Testis (tissue), 2 donors: Measurements from ENCODE around the gene KCTD15.

Experiments
- POLR2A ChIP-seq: fragments of 450-650 bp; IDR thresholded peaks from one replicate; pipeline ENCODE4 v1.6.1; 2017; ENCODE audit warnings: antibody characterized with exemption, mild to moderate bottlenecking, moderate library complexity
- TF ChIP-seq, protein P1 (sequence below), 3 experiments: fragments of 450-650 bp in 2 of 3; fragments of 200-600 bp in 1 of 3; sonication (generic) in 1 of 3; IDR thresholded peaks; one replicate each; pipeline ENCODE4 v1.5.1; 2016 to 2019; ENCODE audit warnings: antibody characterized with exemption in 3 of 3, mild to moderate bottlenecking in 2 of 3, moderate library complexity in 1 of 3

DNA sequence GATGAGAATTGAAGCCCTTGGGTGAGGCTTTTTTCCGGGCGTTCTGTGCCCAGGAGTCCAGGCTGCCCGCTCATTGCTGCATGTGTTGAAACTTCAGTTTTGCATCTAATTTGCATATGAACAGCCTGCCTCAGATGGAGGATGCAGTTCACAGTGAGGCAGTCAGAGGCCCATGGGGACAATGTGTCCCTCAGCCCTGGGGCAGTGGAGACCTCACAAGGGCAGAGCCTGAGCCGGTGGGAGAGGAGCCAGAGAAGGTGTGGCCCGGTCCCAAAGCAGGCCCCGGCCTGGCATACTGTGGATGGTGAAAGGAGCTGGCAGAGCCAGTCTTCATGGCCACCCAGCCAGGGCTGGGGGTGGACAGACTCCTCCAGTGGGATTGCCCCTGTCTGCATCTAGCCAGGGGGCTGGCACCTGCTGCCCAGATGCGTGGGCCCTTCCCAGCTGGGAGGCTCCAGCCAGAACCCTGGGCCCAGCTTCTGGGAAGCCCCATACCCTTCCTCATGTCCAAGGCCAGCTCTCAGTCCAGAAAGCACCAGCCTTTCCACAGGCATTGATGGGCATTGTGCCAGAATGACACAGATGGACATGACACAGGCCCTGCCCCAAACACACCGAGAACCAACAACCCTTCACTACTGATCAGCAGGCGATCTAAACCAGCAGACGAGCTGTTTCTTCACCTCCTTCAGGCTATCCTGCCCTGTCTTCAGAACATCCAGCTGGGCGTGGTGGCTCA is 32.9 kb upstream of the KCTD15 start:
- TF ChIP-seq, protein P1, sequence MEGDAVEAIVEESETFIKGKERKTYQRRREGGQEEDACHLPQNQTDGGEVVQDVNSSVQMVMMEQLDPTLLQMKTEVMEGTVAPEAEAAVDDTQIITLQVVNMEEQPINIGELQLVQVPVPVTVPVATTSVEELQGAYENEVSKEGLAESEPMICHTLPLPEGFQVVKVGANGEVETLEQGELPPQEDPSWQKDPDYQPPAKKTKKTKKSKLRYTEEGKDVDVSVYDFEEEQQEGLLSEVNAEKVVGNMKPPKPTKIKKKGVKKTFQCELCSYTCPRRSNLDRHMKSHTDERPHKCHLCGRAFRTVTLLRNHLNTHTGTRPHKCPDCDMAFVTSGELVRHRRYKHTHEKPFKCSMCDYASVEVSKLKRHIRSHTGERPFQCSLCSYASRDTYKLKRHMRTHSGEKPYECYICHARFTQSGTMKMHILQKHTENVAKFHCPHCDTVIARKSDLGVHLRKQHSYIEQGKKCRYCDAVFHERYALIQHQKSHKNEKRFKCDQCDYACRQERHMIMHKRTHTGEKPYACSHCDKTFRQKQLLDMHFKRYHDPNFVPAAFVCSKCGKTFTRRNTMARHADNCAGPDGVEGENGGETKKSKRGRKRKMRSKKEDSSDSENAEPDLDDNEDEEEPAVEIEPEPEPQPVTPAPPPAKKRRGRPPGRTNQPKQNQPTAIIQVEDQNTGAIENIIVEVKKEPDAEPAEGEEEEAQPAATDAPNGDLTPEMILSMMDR (IDR thresholded peaks at IDR 0.05), result no peak
- no peak for TF ChIP-seq POLR2A
